ENCODE measurements around the gene AKNAD1.

Gene AKNAD1

GRCh38 chr1:108780937-108781574 is 75.8 kb downstream of the AKNAD1 start:
- DNase-seq, result no peak

- DNase-seq, result no peak
Observed at GRCh38 chr1:108779455-108779854, 77.4 kb downstream of the AKNAD1 start.

GRCh38 chr1:108777839-108778238 is 79.1 kb downstream of the AKNAD1 start:
- DNase-seq, result no peak

- no peak for DNase-seq
Observed at GRCh38 chr1:108767708-108768107, 89.2 kb downstream of the AKNAD1 start.

- DNase-seq, result no peak
Observed at GRCh38 chr1:108767115-108767514, 89.8 kb downstream of the AKNAD1 start.

Measured in inflammatory macrophage (primary cell).